A549 (cell line): ENCODE results near the gene KLRC3.

Experiments used
- CTCF ChIP-seq: fragments of >200 bp; sonication (Bioruptor Twin); formaldehyde crosslinking; IDR thresholded peaks from 3 replicates; pipeline ENCODE4 v1.5.1; 2016
- MAFK ChIP-seq: fragments of 450-650 bp; IDR thresholded peaks from 2 replicates; pipeline ENCODE4 v1.6.1; 2014; ENCODE audit not compliant: partially characterized antibody
- RAD21 ChIP-seq, 2 experiments: fragments of >200 bp in 1 of 2; sonication (Bioruptor Twin) in 1 of 2; formaldehyde crosslinking in 1 of 2; IDR thresholded peaks in 1 of 2; conservative IDR thresholded peaks in 1 of 2; 2 replicates in 1 of 2; 3 replicates in 1 of 2; pipeline ENCODE4 v1.6.1; 2012 to 2018; ENCODE audit warnings: inconsistent platforms in 1 of 2
- REST ChIP-seq: fragments of 200-600 bp; sonication (generic); IDR thresholded peaks from 2 replicates; pipeline ENCODE4 v1.6.1; 2016; ENCODE audit warnings: antibody characterized with exemption, mild to moderate bottlenecking, moderate library complexity

- TF ChIP-seq RAD21 (conservative IDR thresholded peaks at IDR 0.05 in 1 of 2, IDR thresholded peaks at IDR 0.05 in 1 of 2) (no peak), CTCF (no peak), MAFK (no peak), REST (no peak)
Observed at GRCh38 chr12:10400829-10401228, 19.6 kb downstream of the KLRC3 start.
